ENCODE measurements around the gene SGSH.

- TF ChIP-seq CTCF (IDR thresholded peaks at IDR 0.05) (no peak), POLR2A (IDR thresholded peaks at IDR 0.05) (no peak)
Observed at GRCh38 chr17:80187515-80187941, 32.6 kb downstream of the SGSH start.

Data from tibial nerve (tissue), 3 donors.